H1 (cell line): Measurements from ENCODE around the gene SOWAHD. TPM values are rescaled to one million over a fixed set of nuclear protein-coding genes. Genes with fewer than 3 reads are reported as not detected.

Source experiments
- CTCF ChIA-PET: fragments of 300-600 bp; sonication (Branson Sonifier 250); formaldehyde crosslinking; loops from one replicate; lab custom pipeline; 2021; ENCODE audit not compliant: partially characterized antibody; lab: Charles Lee
- POLR2A ChIA-PET: fragments of 300-600 bp; sonication (Branson Sonifier 250); formaldehyde crosslinking; loops from one replicate; lab custom pipeline; 2021; ENCODE audit warnings: inconsistent platforms; ENCODE audit not compliant: partially characterized antibody; lab: Charles Lee
- DNase-seq, 2 experiments: peaks; one replicate each; pipeline versions ENCODE4 v3.0.0 to v3.0.0-alpha.2; 2010 to 2022; ENCODE audit warnings: low spot score in 2 of 2, low read depth in 1 of 2, mixed read lengths in 1 of 2
- FAIRE-seq: peaks from 2 replicates; lab custom pipeline; 2011; peaks lifted over from hg19 to GRCh38; lab: Jason Lieb, UNC
- H2AFZ ChIP-seq: 2 replicates; pipeline ENCODE4 v1.8.1; 2012; ENCODE audit warnings: low read length, inconsistent platforms
- H2AK5ac ChIP-seq: 2 replicates; pipeline ENCODE4 v1.6.1; 2013; ENCODE audit warnings: low read depth, low read length
- H2BK120ac ChIP-seq: replicated peaks from 2 replicates; pipeline ENCODE3; 2013; ENCODE audit warnings: low read depth, low read length, inconsistent platforms
- H2BK12ac ChIP-seq: 2 replicates; pipeline ENCODE4 v1.6.1; 2013; ENCODE audit warnings: low read depth, low read length
- H2BK15ac ChIP-seq: 2 replicates; pipeline ENCODE4 v1.6.1; 2013; ENCODE audit warnings: low read length
- H2BK20ac ChIP-seq: 2 replicates; pipeline ENCODE4 v1.6.1; 2013; ENCODE audit warnings: low read length
- H2BK5ac ChIP-seq: 2 replicates; pipeline ENCODE4 v1.6.1; 2013; ENCODE audit warnings: low read depth, low read length
- H3K14ac ChIP-seq: 2 replicates; pipeline ENCODE4 v1.6.1; 2013; ENCODE audit warnings: inconsistent platforms; ENCODE audit not compliant: insufficient read length
- H3K18ac ChIP-seq: 2 replicates; pipeline ENCODE4 v1.6.1; 2013; ENCODE audit warnings: low read length; ENCODE audit errors: extremely low read depth
- H3K23ac ChIP-seq: 2 replicates; pipeline ENCODE4 v1.6.1; 2013; ENCODE audit warnings: inconsistent platforms; ENCODE audit not compliant: insufficient read length
- H3K23me2 ChIP-seq: 2 replicates; pipeline ENCODE4 v1.6.1; 2013; ENCODE audit warnings: low read depth, low read length
- H3K27ac ChIP-seq: 2 replicates; pipeline ENCODE4 v1.6.1; 2011; ENCODE audit warnings: low read depth, low read length, inconsistent platforms
- H3K27me3 ChIP-seq, 4 experiments: replicated peaks in 1 of 4; 1 replicate in 1 of 4; 2 replicates in 3 of 4; pipeline versions ENCODE4 v1.6.1 to v1.8.1; 2011 to 2013; ENCODE audit warnings: low read length in 3 of 4, mild to moderate bottlenecking in 3 of 4, inconsistent platforms in 2 of 4, mixed read lengths in 2 of 4, moderate library complexity in 1 of 4; ENCODE audit not compliant: control insufficient read depth in 3 of 4, insufficient read depth in 3 of 4; ENCODE audit errors: extremely low read depth in 1 of 4
- H3K36me3 ChIP-seq, 4 experiments: 2 replicates each; pipeline versions ENCODE4 v1.6.1 to v1.8.1; 2011 to 2013; ENCODE audit warnings: mild to moderate bottlenecking in 4 of 4, low read length in 3 of 4, moderate library complexity in 2 of 4, control low read depth in 1 of 4, inconsistent platforms in 1 of 4; ENCODE audit not compliant: insufficient read depth in 4 of 4, control insufficient read depth in 2 of 4
- H3K4ac ChIP-seq: replicated peaks from 2 replicates; pipeline ENCODE3; 2013; ENCODE audit warnings: low read length, low read depth, mixed read lengths, inconsistent platforms; ENCODE audit not compliant: insufficient read length
- H3K4me1 ChIP-seq, 4 experiments: replicated peaks in 1 of 4; 1 replicate in 1 of 4; 2 replicates in 3 of 4; pipeline versions ENCODE4 v1.6.1 to v1.8.1; 2011 to 2013; ENCODE audit warnings: low read length in 3 of 4, inconsistent platforms in 2 of 4, mixed read lengths in 1 of 4; ENCODE audit not compliant: insufficient read depth in 4 of 4, control insufficient read depth in 3 of 4
- H3K4me2 ChIP-seq, 2 experiments: 2 replicates each; pipeline versions ENCODE4 v1.6.1 to v1.8.1; 2011 to 2013; ENCODE audit warnings: low read depth in 2 of 2, low read length in 2 of 2, control low read depth in 1 of 2, inconsistent platforms in 1 of 2, mild to moderate bottlenecking in 1 of 2; ENCODE audit not compliant: insufficient read depth in 1 of 2
- H3K4me3 ChIP-seq, 4 experiments: fragments of 200-600, 300-600 bp in 1 of 4; sonication (generic), shearing (Covaris generic), sonication (Bioruptor Twin) in 1 of 4; 2 replicates each; pipeline versions ENCODE4 v1.5.1 to v1.8.1; 2011 to 2016; ENCODE audit warnings: low read length in 4 of 4, low read depth in 3 of 4, control low read depth in 2 of 4, inconsistent platforms in 2 of 4, mild to moderate bottlenecking in 2 of 4, mixed read lengths in 1 of 4, moderate library complexity in 1 of 4; ENCODE audit not compliant: insufficient read depth in 2 of 4; ENCODE audit errors: extremely low read depth in 1 of 4
- H3K56ac ChIP-seq: replicated peaks from 2 replicates; pipeline ENCODE3; 2013; ENCODE audit warnings: low read depth, mild to moderate bottlenecking, mixed read lengths, low read length, inconsistent platforms; ENCODE audit not compliant: insufficient read length
- H3K79me1 ChIP-seq: 2 replicates; pipeline ENCODE4 v1.6.1; 2013; ENCODE audit warnings: low read depth, low read length, control low read depth
- H3K79me2 ChIP-seq, 2 experiments: 2 replicates each; pipeline versions ENCODE4 v1.6.1 to v1.8.1; 2012 to 2013; ENCODE audit warnings: low read length in 2 of 2, mild to moderate bottlenecking in 2 of 2, inconsistent platforms in 1 of 2; ENCODE audit not compliant: insufficient read depth in 2 of 2, control insufficient read depth in 1 of 2
- H3K9ac ChIP-seq, 4 experiments: replicated peaks in 1 of 4; 1 replicate in 1 of 4; 2 replicates in 3 of 4; pipeline versions ENCODE4 v1.6.1 to v1.8.1; 2011 to 2013; ENCODE audit warnings: low read depth in 3 of 4, low read length in 3 of 4, control low read depth in 2 of 4, mild to moderate bottlenecking in 2 of 4, moderate library complexity in 2 of 4, inconsistent platforms in 1 of 4; ENCODE audit errors: extremely low read depth in 1 of 4
- H3K9me3 ChIP-seq, 2 experiments: 2 replicates each; pipeline versions ENCODE4 v1.6.1 to v1.8.1; 2012 to 2013; ENCODE audit warnings: mild to moderate bottlenecking in 2 of 2, moderate library complexity in 2 of 2, control low read depth in 1 of 2, inconsistent platforms in 1 of 2, low read depth in 1 of 2, low read length in 1 of 2, mixed read lengths in 1 of 2; ENCODE audit not compliant: insufficient read depth in 2 of 2
- H4K20me1 ChIP-seq, 2 experiments: replicated peaks in 1 of 2; 2 replicates each; pipeline versions ENCODE3 to v1.8.1; 2011 to 2013; ENCODE audit warnings: inconsistent platforms in 2 of 2, low read length in 2 of 2, mild to moderate bottlenecking in 1 of 2; ENCODE audit not compliant: insufficient read depth in 2 of 2, control insufficient read depth in 1 of 2
- H4K5ac ChIP-seq: 2 replicates; pipeline ENCODE4 v1.6.1; 2013; ENCODE audit warnings: low read length, low read depth, mixed read lengths, inconsistent platforms; ENCODE audit not compliant: insufficient read length
- H4K8ac ChIP-seq: 2 replicates; pipeline ENCODE4 v1.8.0; 2013; ENCODE audit warnings: mild to moderate bottlenecking, moderate library complexity, low read length, inconsistent platforms; ENCODE audit not compliant: insufficient read depth; ENCODE audit errors: extremely low read depth
- H4K91ac ChIP-seq: replicated peaks from 2 replicates; pipeline ENCODE3; 2013; ENCODE audit warnings: low read length, mixed read lengths, inconsistent platforms; ENCODE audit not compliant: insufficient read length
- BCL11A ChIP-seq, 2 experiments: IDR thresholded peaks; one replicate each; pipeline ENCODE4 v1.6.1; 2011; ENCODE audit warnings: low read depth in 2 of 2, low read length in 2 of 2, mild to moderate bottlenecking in 2 of 2
- CBX8 ChIP-seq: fragments of 300-800, 300-1000 bp; sonication (generic); IDR thresholded peaks from 2 replicates; pipeline ENCODE4 v1.7.1; 2016; ENCODE audit warnings: low read depth, low read length, borderline replicate concordance
- CEBPB ChIP-seq: IDR thresholded peaks from 2 replicates; pipeline ENCODE4 v1.6.1; 2012; ENCODE audit warnings: low read depth, low read length
- CREB1 ChIP-seq: IDR thresholded peaks from 2 replicates; pipeline ENCODE4 v1.6.1; 2012; ENCODE audit warnings: inconsistent platforms
- CTCF ChIP-seq, 3 experiments: IDR thresholded peaks; 1 replicate in 2 of 3; 2 replicates in 1 of 3; pipeline versions ENCODE4 v1.5.1 to v1.6.1; 2011; ENCODE audit warnings: low read length in 3 of 3, mild to moderate bottlenecking in 3 of 3, inconsistent platforms in 2 of 3, low read depth in 1 of 3, moderate library complexity in 1 of 3; ENCODE audit not compliant: insufficient read depth in 1 of 3; ENCODE audit errors: control extremely low read depth in 1 of 3
- EP300 ChIP-seq, 2 experiments: IDR thresholded peaks; 1 replicate in 1 of 2; 2 replicates in 1 of 2; pipeline ENCODE4 v1.6.1; 2011 to 2012; ENCODE audit warnings: low read depth in 2 of 2, low read length in 2 of 2, mild to moderate bottlenecking in 2 of 2, borderline replicate concordance in 1 of 2, inconsistent platforms in 1 of 2, moderate library complexity in 1 of 2
- GTF2F1 ChIP-seq: IDR thresholded peaks from 2 replicates; pipeline ENCODE4 v1.6.1; 2012; ENCODE audit warnings: low read depth, low read length, improper control_type of control experiment, borderline replicate concordance
- JUND ChIP-seq: IDR thresholded peaks from 2 replicates; pipeline ENCODE4 v1.6.1; 2011; ENCODE audit warnings: mild to moderate bottlenecking, improper control_type of control experiment, low read length
- PHF8 ChIP-seq: fragments of 200-600 bp; sonication (generic); conservative IDR thresholded peaks from 2 replicates; pipeline ENCODE4 v1.7.1; 2012; ENCODE audit warnings: low read depth, mild to moderate bottlenecking, inconsistent platforms, low read length, moderate library complexity
- RAD21 ChIP-seq, 2 experiments: IDR thresholded peaks in 1 of 2; conservative IDR thresholded peaks in 1 of 2; 2 replicates each; pipeline ENCODE4 v1.6.1; 2011; ENCODE audit warnings: low read depth in 2 of 2, low read length in 2 of 2, improper control_type of control experiment in 1 of 2, inconsistent platforms in 1 of 2, mild to moderate bottlenecking in 1 of 2, moderate library complexity in 1 of 2
- TAF1 ChIP-seq: IDR thresholded peaks from 2 replicates; pipeline ENCODE4 v1.6.1; 2011; ENCODE audit warnings: mild to moderate bottlenecking, low read depth, low read length
- WGBS, 2 experiments: shearing (Covaris generic) in 1 of 2; methylation state at CpG; one replicate each; pipeline versions ENCODE4 v1.1.6 to v1.1.7; 2013 to 2015; ENCODE audit warnings: low lambda C conversion rate in 2 of 2, mixed read lengths in 2 of 2, inconsistent platforms in 1 of 2, low coverage in 1 of 2, missing lambda C conversion rate in 1 of 2; ENCODE audit not compliant: insufficient replicate concordance in 2 of 2, insufficient coverage in 1 of 2, insufficient read length in 1 of 2; ENCODE audit errors: extremely low coverage in 1 of 2, missing lambda C conversion rate in 1 of 2; 5-methylcytosine and 5-hydroxymethylcytosine counted together
- polyA plus RNA-seq, 7 experiments: library from polyadenylated mRNA; depleted of rRNA in 3 of 7; stranded (reverse) in 5 of 7; unstranded in 2 of 7; fragments of >200 nt in 5 of 7; fragments of 200-250 nt in 2 of 7; gene quantifications; 1 replicate in 5 of 7; 2 replicates in 1 of 7; 4 replicates in 1 of 7; pipeline versions ENCODE4 v1.2.1 to v1.2.3, GENCODE V29; 2011 to 2013; ENCODE audit warnings: missing spikeins in 2 of 7, mixed read lengths in 2 of 7
- total RNA-seq: library from RNA; stranded (reverse); fragmentation: NEBNext Ultra II Directional; extraction: Animal tissue kit (Norgen Biotek cat#: 25700); gene quantifications from 2 replicates; pipeline ENCODE4 v1.2.1, GENCODE V29; 2021

The SOWAHD gene
- total and polyA plus RNA-seq, 2 of the 8 experiments (the other 6 are each of a cell fraction or from before 2014, with no cell fraction given), result 1.7 to 2.9 TPM

- Histone ChIP-seq H3K23ac (no peak overlapping the region), H2BK20ac (no peak overlapping the region), H3K4me2 (no peak overlapping the region), H2BK15ac (no peak overlapping the region), H4K20me1 (no peaks in the 10 kb centered on the region), H3K9me3 (no peaks in the 10 kb centered on the region), H2AK5ac (no peak overlapping the region), H3K36me3 (no peaks in the 10 kb centered on the region), H4K5ac (no peak overlapping the region), H3K27me3 (no peaks in the 10 kb centered on the region), H3K4ac (no peak overlapping the region), H3K9ac (no peak overlapping the region), H3K18ac (no peak overlapping the region), H3K79me2 (no peaks in the 10 kb centered on the region), H2AFZ (no peak overlapping the region), H4K91ac (no peak overlapping the region), H3K79me1 (no peaks in the 10 kb centered on the region), H3K23me2 (no peaks in the 10 kb centered on the region), H2BK5ac (no peak overlapping the region), H3K27ac (no peak overlapping the region), H3K4me1 (no peaks in the 10 kb centered on the region), H2BK12ac (no peak overlapping the region), H3K4me3 (no peak overlapping the region), H4K8ac (no peak overlapping the region), H2BK120ac (no peak overlapping the region), H3K56ac (no peak overlapping the region), H3K14ac (no peak overlapping the region)
- FAIRE-seq (no peak), DNase-seq (no peak)
- ChIA-PET POLR2A (interaction anchor here (0.6 to 1.2 kb wide), 2 partner anchors 62 to 136 kb away, joined by 3 read pairs; no protein-coding TSS in a partner anchor), CTCF (interaction anchor here (0.9 to 2.3 kb wide), 5 partner anchors 9 to 114 kb away, joined by 3 to 17 read pairs (median 6); partner anchors contain the start of gene SOWAHD)
- 83% methylated on average over 3 of the region's 3 CpGs; no CpG with 5 or more reads in 1 of the 2 experiments for WGBS, 2 experiments
- TF ChIP-seq BCL11A (IDR thresholded peaks at IDR 0.05; ENCODE audit: low read depth in 2 of 2, low read length in 2 of 2) (no peak), PHF8 (no peak), RAD21 (IDR thresholded peaks at IDR 0.05 in 1 of 2, conservative IDR thresholded peaks at IDR 0.05 in 1 of 2; ENCODE audit: low read depth in 2 of 2, low read length in 2 of 2) (no peak), CREB1 (no peak), EP300 (IDR thresholded peaks at IDR 0.05; ENCODE audit: borderline replicate concordance in 1 of 2, low read depth in 2 of 2, low read length in 2 of 2) (no peak), CBX8 (no peak), CTCF (IDR thresholded peaks at IDR 0.05; ENCODE audit: control extremely low read depth in 1 of 3, insufficient read depth in 1 of 3, low read depth in 1 of 3, low read length in 3 of 3) (no peak), TAF1 (no peak), GTF2F1 (no peak), JUND (no peak), CEBPB (no peak)
These were observed 48.8 kb upstream of the SOWAHD start for GRCh38 chrX:119709630-119710029.
